Peyer's patch (tissue), 4 donors: ENCODE data around the gene TBC1D23.

Source experiments
- POLR2A ChIP-seq, 2 donors: fragments of 450-650 bp; IDR thresholded peaks; one replicate each; pipeline ENCODE4 v1.5.1; 2017; ENCODE audit warnings: antibody characterized with exemption in 2 of 2, mild to moderate bottlenecking in 2 of 2, moderate library complexity in 2 of 2
- TF ChIP-seq, protein P1 (sequence below), 6 experiments: fragments of 450-650 bp in 4 of 6; fragments of 200-600 bp in 2 of 6; sonication (generic) in 1 of 6; IDR thresholded peaks; one replicate each; pipeline ENCODE4 v1.5.1; 2017 to 2019; ENCODE audit warnings: antibody characterized with exemption in 6 of 6, mild to moderate bottlenecking in 3 of 6, moderate library complexity in 1 of 6

DNA sequence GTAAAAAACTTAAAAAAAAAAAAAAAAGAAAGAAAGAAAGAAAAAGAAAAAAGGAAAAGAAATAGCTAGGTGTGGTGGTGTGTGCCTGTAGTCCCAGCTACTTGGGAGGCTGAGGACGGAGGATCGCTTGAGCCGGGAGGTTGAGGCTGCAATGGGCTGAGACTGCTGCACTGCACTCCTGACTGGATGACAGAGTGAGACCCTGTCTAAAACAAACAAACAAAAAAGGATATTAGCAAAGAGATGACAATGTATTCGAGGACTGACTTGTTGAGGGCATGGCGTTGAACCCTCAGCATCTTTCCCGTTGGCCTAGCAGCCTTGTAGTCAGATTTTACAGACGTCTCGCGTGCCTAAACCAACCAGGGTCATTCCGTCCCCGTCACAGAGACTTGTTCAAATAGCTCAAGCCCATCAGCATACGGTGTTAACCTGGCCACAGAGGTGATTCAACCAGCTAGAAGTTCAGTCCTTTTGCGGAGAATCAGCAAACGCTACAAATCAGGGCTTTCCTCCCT, 73.2 kb downstream of the TBC1D23 start:
- no peak for TF ChIP-seq POLR2A (IDR thresholded peaks at IDR 0.05)
- TF ChIP-seq, protein P1, sequence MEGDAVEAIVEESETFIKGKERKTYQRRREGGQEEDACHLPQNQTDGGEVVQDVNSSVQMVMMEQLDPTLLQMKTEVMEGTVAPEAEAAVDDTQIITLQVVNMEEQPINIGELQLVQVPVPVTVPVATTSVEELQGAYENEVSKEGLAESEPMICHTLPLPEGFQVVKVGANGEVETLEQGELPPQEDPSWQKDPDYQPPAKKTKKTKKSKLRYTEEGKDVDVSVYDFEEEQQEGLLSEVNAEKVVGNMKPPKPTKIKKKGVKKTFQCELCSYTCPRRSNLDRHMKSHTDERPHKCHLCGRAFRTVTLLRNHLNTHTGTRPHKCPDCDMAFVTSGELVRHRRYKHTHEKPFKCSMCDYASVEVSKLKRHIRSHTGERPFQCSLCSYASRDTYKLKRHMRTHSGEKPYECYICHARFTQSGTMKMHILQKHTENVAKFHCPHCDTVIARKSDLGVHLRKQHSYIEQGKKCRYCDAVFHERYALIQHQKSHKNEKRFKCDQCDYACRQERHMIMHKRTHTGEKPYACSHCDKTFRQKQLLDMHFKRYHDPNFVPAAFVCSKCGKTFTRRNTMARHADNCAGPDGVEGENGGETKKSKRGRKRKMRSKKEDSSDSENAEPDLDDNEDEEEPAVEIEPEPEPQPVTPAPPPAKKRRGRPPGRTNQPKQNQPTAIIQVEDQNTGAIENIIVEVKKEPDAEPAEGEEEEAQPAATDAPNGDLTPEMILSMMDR (IDR thresholded peaks at IDR 0.05) = no peak
